Sigmoid colon (tissue), 4 donors: ENCODE results near the gene GP5.

Experiments used
- CTCF ChIP-seq, 4 experiments: fragments of 450-650 bp in 3 of 4; fragments of 200-600 bp in 1 of 4; IDR thresholded peaks; one replicate each; pipeline ENCODE4 v1.5.1; 2016 to 2019; ENCODE audit warnings: antibody characterized with exemption in 4 of 4, mild to moderate bottlenecking in 3 of 4, moderate library complexity in 2 of 4
- EP300 ChIP-seq, 4 donors: sonication (generic); formaldehyde crosslinking; IDR thresholded peaks; one replicate each; pipeline ENCODE4 v1.6.1; 2017; ENCODE audit warnings: antibody characterized with exemption in 4 of 4
- POLR2A ChIP-seq, 2 donors: fragments of 450-650 bp; IDR thresholded peaks; one replicate each; pipeline ENCODE4 v1.6.1; 2016; ENCODE audit warnings: antibody characterized with exemption in 2 of 2, mild to moderate bottlenecking in 2 of 2, moderate library complexity in 2 of 2
- POLR2AphosphoS5 ChIP-seq, 4 donors: sonication (generic); formaldehyde crosslinking; IDR thresholded peaks; one replicate each; pipeline ENCODE4 v1.6.1; 2017; ENCODE audit warnings: antibody characterized with exemption in 4 of 4

GRCh38 chr3:194375473-194376240, 23.4 kb downstream of the GP5 start:
- no peak for TF ChIP-seq CTCF (IDR thresholded peaks at IDR 0.05)
- no peak for TF ChIP-seq POLR2AphosphoS5 (IDR thresholded peaks at IDR 0.05)
- no peak for TF ChIP-seq EP300 (IDR thresholded peaks at IDR 0.05)
- TF ChIP-seq POLR2A (IDR thresholded peaks at IDR 0.05), result no peak
